ENCODE data around the gene LGR5. TPM values are rescaled to one million over a fixed set of nuclear protein-coding genes. Genes with fewer than 3 reads are reported as not detected.
"Not testable (repeated sequence)": the region's sequence is repeated elsewhere in the genome, so short reads cannot be mapped to it uniquely, and the experiment has no call there.

The LGR5 gene
- total RNA-seq, 1 experiment from 2014 or later = not detected

DNA sequence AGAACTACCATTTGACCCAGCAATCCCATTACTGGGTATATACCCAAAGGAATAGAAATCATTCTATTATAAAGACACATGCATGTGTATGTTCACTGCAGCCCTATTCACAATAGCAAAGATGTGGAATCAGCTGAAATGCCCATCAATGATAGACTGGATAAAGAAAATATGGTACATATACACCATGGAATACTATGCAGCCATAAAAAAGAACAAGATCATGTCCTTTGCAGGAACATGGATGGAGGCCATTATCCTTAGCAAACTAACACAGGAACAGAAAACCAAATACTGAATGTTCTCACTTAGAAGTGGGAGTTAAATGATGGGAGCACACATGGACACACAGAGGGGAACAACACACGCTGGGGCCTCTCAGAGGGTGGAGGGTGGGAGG is 116.2 kb downstream of the LGR5 start:
- H3K9me3 ChIP-seq (replicated peaks); H3K4me3 ChIP-seq; H3K36me3 ChIP-seq; H3K27ac ChIP-seq; DNase-seq (ENCODE audit: low read depth in 1 of 2, low spot score in 2 of 2); H3K27me3 ChIP-seq (replicated peaks): not testable (repeated sequence)
- peaks cover 12% of the 10 kb centered on the region for H3K4me1 ChIP-seq (replicated peaks)

DNA sequence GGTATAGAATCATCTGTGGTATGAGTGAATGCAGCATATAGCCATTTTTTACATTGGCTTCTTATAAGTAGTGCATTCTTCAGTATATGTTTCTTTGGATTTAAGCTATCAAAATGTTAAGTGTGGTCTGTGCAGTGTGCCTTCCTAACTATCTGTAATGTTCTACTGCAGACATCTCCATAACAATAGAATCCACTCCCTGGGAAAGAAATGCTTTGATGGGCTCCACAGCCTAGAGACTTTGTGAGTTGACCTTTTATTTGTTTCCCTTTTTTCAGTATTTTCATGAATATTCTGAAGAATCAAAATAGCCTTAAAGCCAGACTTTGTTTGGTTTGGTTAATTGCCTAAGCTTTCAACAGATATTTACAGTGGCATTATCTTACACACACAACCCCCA is 116.8 kb downstream of the LGR5 start:
- Histone ChIP-seq H3K9me3 (replicated peaks) (0 out of 2 replicates have a peak, but pooled peaks cover 4% of the 10 kb centered on the region), H3K4me3 (no peak overlapping the region), H3K4me1 (replicated peaks) (peaks cover 12% of the 10 kb centered on the region), H3K27ac (peak overlapping the region; percentile 45), H3K27me3 (replicated peaks) (no peaks in the 10 kb centered on the region), H3K36me3 (no peaks in the 10 kb centered on the region)
- no peak for DNase-seq (ENCODE audit: low read depth in 1 of 2, low spot score in 2 of 2)

DNA sequence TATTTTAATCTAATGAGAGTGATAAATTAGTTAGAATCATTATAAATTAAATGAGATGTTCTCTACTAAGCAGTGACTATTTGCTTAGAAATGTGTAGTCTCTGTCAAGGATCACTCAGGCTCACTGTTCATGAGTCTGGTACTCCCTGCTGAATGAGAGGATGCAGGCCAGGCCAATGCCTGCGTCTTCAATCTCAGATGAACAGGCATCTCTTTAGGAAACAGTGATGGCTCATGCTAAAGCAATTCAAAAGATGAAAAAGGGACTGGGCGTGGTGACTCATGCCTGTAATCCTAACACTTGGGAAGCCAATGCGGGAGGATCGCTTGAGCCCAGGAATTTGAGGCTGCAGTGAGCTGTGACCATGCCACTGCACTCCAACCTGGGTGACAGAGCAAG is 117.3 kb downstream of the LGR5 start:
- H3K27ac ChIP-seq = peak overlapping the region; percentile 45
- H3K27me3 ChIP-seq (replicated peaks) = no peaks in the 10 kb centered on the region
- H3K9me3 ChIP-seq (replicated peaks) = 0 out of 2 replicates have a peak, but pooled peaks cover 4% of the 10 kb centered on the region
- no peaks in the 10 kb centered on the region for H3K36me3 ChIP-seq
- H3K4me3 ChIP-seq = no peak overlapping the region
- peak; percentile 80 to 87 for DNase-seq (ENCODE audit: low read depth in 1 of 2, low spot score in 2 of 2)
- peaks cover 12% of the 10 kb centered on the region for H3K4me1 ChIP-seq (replicated peaks)

DNA sequence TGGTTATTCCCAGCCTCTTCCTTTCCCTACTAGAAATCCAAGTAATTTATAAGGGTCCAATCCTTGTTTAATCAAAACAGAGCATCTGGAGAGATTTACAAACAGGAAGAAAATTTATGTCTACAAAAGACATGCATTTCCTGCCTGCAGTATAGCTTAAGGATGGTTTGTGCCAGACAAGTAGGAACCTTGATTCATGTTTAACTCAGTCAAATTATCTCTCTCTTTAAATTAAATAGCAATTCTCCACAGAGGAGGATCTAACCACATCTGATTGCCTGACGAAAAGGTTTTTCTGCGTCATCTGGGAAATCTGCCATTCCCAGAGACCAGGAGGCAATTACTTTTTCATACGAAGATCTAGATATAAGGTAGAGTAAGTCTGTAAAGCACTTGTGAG is 118.8 kb downstream of the LGR5 start:
- Histone ChIP-seq H3K36me3 (no peaks in the 10 kb centered on the region), H3K27me3 (replicated peaks) (no peaks in the 10 kb centered on the region), H3K4me3 (no peak overlapping the region), H3K4me1 (replicated peaks) (peaks cover 12% of the 10 kb centered on the region), H3K9me3 (replicated peaks) (0 out of 2 replicates have a peak, but pooled peaks cover 4% of the 10 kb centered on the region), H3K27ac (no peak overlapping the region)
- DNase-seq (ENCODE audit: low read depth in 1 of 2, low spot score in 2 of 2) = no peak

DNA sequence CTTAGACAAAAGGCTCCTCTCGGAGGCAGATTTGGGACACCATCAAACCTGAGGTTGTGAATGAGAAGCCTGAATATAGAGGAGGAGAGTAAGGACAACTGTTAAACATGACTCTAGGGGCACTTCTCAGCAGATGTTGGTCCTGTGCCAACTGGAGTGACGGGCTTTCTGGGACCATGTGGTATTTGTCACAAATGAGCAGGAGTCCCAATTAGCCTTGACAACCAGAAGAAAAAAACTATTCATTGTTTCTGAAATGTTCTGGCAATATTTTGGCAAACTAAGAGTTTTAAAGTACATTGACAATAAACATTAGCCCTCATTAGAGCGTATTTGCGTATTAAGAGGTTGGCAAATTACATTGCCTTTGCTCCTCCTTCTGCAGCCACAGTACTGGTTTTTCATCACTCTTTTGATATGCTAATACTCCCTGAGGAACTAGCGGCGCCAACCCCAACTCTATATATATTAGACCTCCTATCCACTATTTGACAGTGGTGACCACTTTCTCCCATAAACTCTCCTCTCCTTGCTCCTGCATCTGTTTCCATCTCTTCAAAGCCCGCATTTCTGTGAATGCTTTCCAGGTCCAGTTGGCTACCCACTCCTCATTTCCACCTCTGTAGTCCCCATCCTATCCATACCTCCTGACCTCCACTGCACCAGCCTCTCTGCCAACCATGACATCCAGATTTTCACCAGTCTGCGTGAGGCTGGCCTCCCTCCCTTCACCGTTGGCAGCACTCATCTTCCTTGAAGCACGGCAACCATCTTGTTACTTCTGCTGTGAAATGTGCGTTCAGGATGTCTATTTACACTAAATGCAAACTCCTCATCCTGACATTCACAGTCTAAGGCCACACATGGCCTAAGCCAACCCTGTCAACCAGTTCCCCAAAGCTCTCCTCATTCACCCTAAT is 123.3 kb downstream of the LGR5 start:
- DNase-seq (ENCODE audit: low read depth in 1 of 2, low spot score in 2 of 2) = no peak
- Histone ChIP-seq H3K4me1 (replicated peaks) (no peaks in the 10 kb centered on the region), H3K9me3 (replicated peaks) (no peaks in the 10 kb centered on the region), H3K36me3 (no peaks in the 10 kb centered on the region), H3K4me3 (no peak overlapping the region), H3K27me3 (replicated peaks) (0 out of 2 replicates have a peak, but pooled peaks cover 1% of the 10 kb centered on the region), H3K27ac (no peak overlapping the region)

DNA sequence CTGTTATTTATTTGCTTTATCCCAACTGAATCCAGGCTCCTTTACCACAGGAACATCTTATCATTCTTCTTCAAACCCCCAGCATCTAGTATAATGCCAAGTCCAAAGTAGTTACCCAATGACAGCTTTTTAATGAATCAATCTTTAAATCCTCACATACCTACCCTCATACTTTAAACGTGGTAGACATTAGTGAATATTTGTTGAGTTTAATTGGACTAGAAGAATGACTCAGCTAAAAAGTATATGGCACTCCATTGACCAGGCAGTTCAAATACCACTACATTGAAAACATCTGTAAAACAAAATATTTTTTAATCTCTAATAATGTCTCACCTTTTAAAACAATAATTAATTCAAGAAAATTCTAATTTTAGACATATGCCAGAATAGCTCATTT is 125.9 kb downstream of the LGR5 start:
- Histone ChIP-seq H3K4me3 (no peak overlapping the region), H3K9me3 (replicated peaks) (no peaks in the 10 kb centered on the region), H3K4me1 (replicated peaks) (no peaks in the 10 kb centered on the region), H3K36me3 (no peaks in the 10 kb centered on the region), H3K27me3 (replicated peaks) (peaks cover 3% of the 10 kb centered on the region; the same call in 1 of the 2 replicates), H3K27ac (no peak overlapping the region)
- no peak for DNase-seq (ENCODE audit: low read depth in 1 of 2, low spot score in 2 of 2)

DNA sequence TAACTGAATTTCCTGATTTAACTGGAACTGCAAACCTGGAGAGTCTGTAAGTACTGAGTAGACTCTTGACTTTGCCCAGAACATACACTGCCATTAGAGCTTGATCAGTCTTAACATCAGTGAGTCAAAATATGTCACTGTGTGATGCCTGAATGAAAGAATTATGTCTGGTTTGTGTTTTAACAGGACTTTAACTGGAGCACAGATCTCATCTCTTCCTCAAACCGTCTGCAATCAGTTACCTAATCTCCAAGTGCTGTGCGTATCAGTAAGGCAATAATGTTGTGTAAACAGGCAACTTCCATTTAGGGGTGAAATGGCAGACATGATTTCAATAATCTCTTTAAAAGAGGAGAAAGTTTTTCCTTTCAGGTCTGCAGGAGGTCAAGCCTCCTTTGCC is 127.1 kb downstream of the LGR5 start:
- no peak for DNase-seq (ENCODE audit: low read depth in 1 of 2, low spot score in 2 of 2)
- no peaks in the 10 kb centered on the region for H3K9me3 ChIP-seq (replicated peaks)
- no peaks in the 10 kb centered on the region for H3K36me3 ChIP-seq
- no peaks in the 10 kb centered on the region for H3K4me1 ChIP-seq (replicated peaks)
- H3K27ac ChIP-seq = no peak overlapping the region
- H3K27me3 ChIP-seq (replicated peaks) = peaks cover 9% of the 10 kb centered on the region; the same call in 1 of the 2 replicates
- H3K4me3 ChIP-seq = no peak overlapping the region

DNA sequence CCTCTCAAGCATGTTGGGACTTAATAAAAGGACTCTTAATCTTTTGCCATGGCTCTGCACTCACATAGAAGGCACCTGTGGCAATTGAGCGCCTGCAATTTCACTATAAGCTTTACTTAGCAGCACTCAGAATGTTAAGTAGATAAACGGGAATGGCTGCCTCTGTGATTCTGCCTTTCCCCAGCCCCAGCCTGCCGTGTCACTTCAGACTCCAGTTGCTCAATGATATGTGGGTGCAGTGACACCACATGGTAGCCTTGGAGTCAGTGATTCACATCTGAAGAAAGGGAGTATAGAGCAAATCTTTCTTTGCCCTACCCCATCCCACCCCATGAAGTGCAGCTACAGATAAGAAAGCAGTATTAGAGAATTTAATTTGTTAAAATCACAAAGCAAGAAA is 127.9 kb downstream of the LGR5 start:
- Histone ChIP-seq H3K27ac (no peak overlapping the region), H3K36me3 (no peaks in the 10 kb centered on the region), H3K9me3 (replicated peaks) (no peaks in the 10 kb centered on the region), H3K4me3 (no peak overlapping the region), H3K27me3 (replicated peaks) (peaks cover 9% of the 10 kb centered on the region; the same call in 1 of the 2 replicates), H3K4me1 (replicated peaks) (no peaks in the 10 kb centered on the region)
- no peak for DNase-seq (ENCODE audit: low read depth in 1 of 2, low spot score in 2 of 2)

DNA sequence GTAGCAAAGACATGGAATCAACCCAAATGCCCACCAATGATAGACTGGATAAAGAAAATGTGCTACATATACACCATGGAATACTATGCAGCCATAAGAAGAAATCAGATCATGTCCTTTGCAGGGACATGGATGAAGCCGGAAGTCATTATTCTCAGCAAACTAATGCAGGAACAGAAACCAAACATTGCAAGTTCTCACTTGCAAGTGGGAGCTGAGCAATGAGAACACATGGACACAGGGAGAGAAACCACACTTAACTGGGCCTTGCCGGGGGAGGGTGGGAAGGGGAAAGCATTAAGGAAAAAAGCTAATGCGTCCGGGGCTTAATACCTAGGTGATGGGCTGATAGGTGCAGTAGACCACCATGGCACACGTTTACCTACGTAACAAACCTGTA is 130.3 kb downstream of the LGR5 start:
- not testable (repeated sequence) for H3K27me3 ChIP-seq (replicated peaks); H3K4me3 ChIP-seq; H3K36me3 ChIP-seq; H3K4me1 ChIP-seq (replicated peaks); DNase-seq (ENCODE audit: low read depth in 1 of 2, low spot score in 2 of 2); H3K9me3 ChIP-seq (replicated peaks); H3K27ac ChIP-seq

DNA sequence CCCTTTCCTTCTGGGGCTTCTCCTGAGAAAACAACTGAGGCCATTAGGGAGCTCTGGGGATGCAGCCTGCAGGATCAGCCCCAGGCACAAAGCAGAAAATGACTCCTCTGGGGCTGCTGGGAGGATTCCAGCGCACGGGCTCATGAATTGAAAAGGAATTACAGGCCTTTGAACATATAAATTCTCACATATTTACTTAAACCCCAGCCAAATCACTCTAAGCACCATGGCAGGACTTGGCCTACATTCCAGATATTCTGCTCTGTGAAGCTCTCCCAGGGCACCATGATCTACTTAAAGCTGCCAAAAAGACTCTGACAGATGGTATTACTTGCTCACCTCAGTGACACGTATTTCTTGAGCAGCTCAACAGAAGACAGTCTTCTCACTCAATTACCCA is 136.9 kb downstream of the LGR5 start:
- DNase-seq (ENCODE audit: low read depth in 1 of 2, low spot score in 2 of 2) = no peak
- Histone ChIP-seq H3K4me3 (no peak overlapping the region), H3K27ac (no peak overlapping the region), H3K4me1 (replicated peaks) (no peaks in the 10 kb centered on the region), H3K9me3 (replicated peaks) (no peaks in the 10 kb centered on the region), H3K36me3 (no peaks in the 10 kb centered on the region), H3K27me3 (replicated peaks) (no peaks in the 10 kb centered on the region)

DNA sequence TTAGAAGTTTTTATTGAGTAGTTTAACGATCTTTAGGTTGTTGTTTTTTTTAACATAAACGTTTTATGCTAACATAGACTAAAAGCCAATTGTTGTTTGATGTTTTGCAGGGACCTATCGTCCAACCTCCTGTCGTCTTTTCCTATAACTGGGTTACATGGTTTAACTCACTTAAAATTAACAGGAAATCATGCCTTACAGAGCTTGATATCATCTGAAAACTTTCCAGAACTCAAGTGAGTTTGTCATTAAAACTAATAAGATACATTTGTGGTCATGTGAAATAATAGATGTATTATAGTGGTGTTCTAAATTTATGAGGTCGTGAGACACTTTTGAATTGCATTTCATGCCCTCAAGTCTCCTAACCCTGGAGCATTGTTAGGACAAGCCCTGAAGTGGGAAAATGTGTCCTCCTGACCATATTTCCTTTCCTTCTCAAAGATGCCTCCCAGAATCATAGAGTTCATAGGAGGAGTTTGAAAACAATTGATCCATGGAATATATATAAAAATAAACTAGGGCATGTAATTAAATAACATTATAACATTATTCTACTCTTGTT is 139.2 kb downstream of the LGR5 start:
- Histone ChIP-seq H3K27ac (no peak overlapping the region), H3K4me1 (replicated peaks) (no peaks in the 10 kb centered on the region), H3K27me3 (replicated peaks) (no peaks in the 10 kb centered on the region), H3K4me3 (no peak overlapping the region), H3K9me3 (replicated peaks) (no peaks in the 10 kb centered on the region), H3K36me3 (no peaks in the 10 kb centered on the region)
- DNase-seq (ENCODE audit: low read depth in 1 of 2, low spot score in 2 of 2) = no peak

DNA sequence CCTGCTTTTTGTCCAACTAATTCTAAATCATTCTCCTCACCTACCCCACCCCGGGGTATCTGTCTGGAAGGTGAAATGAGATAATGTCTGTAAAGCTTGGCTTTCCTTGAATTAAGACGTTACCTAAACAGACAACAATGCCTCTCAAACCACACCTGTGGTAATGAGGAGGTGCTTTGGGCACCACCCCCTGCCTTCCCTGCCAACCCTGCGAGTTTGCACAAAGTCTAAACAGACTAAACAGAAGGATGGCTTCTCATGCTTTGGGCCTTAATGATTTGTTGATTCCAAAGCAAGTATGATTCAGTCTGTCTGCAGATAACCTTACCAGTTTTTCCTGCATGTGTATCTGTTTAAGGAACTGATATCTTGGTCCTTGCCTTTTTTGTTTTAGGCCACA is 141.6 kb downstream of the LGR5 start:
- Histone ChIP-seq H3K4me1 (replicated peaks) (no peaks in the 10 kb centered on the region), H3K36me3 (no peaks in the 10 kb centered on the region), H3K27me3 (replicated peaks) (no peaks in the 10 kb centered on the region), H3K27ac (no peak overlapping the region), H3K9me3 (replicated peaks) (no peaks in the 10 kb centered on the region), H3K4me3 (no peak overlapping the region)
- no peak for DNase-seq (ENCODE audit: low read depth in 1 of 2, low spot score in 2 of 2)

DNA sequence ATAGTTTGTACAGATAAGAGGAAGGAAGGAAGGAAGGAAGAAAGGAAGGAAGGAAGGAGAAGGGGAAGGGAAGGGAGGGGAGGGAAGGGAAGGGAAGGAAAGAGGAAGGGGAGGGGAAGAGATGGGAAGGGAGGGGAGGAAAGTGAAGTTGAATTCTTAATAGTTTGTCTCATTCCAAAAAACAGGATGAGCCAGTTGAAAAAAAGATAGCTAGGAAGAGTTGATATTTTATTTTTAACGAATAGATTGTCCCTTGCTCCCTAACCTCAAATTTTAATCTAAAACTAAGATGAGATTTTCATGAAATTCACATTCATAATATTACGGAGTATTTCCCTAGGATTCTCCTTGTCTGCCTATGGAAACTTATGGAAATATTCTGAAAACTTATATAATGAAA is 143.3 kb downstream of the LGR5 start:
- Histone ChIP-seq H3K36me3 (no peaks in the 10 kb centered on the region), H3K27ac (no peak overlapping the region), H3K9me3 (replicated peaks) (no peaks in the 10 kb centered on the region), H3K4me3 (no peak overlapping the region), H3K27me3 (replicated peaks) (no peaks in the 10 kb centered on the region), H3K4me1 (replicated peaks) (no peaks in the 10 kb centered on the region)
- DNase-seq (ENCODE audit: low read depth in 1 of 2, low spot score in 2 of 2) = no peak

DNA sequence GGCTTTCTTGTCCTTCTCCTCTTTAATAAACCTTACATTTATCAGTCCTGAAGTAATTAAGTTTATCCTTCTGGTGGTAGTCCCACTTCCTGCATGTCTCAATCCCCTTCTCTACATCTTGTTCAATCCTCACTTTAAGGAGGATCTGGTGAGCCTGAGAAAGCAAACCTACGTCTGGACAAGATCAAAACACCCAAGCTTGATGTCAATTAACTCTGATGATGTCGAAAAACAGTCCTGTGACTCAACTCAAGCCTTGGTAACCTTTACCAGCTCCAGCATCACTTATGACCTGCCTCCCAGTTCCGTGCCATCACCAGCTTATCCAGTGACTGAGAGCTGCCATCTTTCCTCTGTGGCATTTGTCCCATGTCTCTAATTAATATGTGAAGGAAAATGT is 144.8 kb downstream of the LGR5 start:
- no peaks in the 10 kb centered on the region for H3K9me3 ChIP-seq (replicated peaks)
- H3K4me3 ChIP-seq = no peak overlapping the region
- H3K27me3 ChIP-seq (replicated peaks) = no peaks in the 10 kb centered on the region
- H3K4me1 ChIP-seq (replicated peaks) = no peaks in the 10 kb centered on the region
- no peaks in the 10 kb centered on the region for H3K36me3 ChIP-seq
- H3K27ac ChIP-seq = no peak overlapping the region
- no peak for DNase-seq (ENCODE audit: low read depth in 1 of 2, low spot score in 2 of 2)
